A673 (cell line): ENCODE measurements around the gene ADAMTS7. TPM values are rescaled to one million over a fixed set of nuclear protein-coding genes. Genes with fewer than 3 reads are reported as not detected.

Source experiments
- BruUV-seq: library from RNA; stranded (reverse); fragments of 400-500 nt; replicated peaks from 2 replicates; lab custom pipeline; 2021; lab: Mats Ljungman, UMichigan
- CTCF ChIA-PET: fragments of 300-600 bp; sonication (Branson Sonifier 250); formaldehyde crosslinking; loops from one replicate; lab custom pipeline; 2022; ENCODE audit warnings: antibody characterized with exemption; lab: Charles Lee
- POLR2A ChIA-PET: fragments of 300-600 bp; sonication (Branson Sonifier 250); formaldehyde crosslinking; loops from one replicate; lab custom pipeline; 2022; ENCODE audit warnings: antibody characterized with exemption; ENCODE audit not compliant: low non-redundant PET; lab: Charles Lee
- DNase-seq: peaks from one replicate; pipeline ENCODE4 v3.0.0-alpha.2; 2015; ENCODE audit warnings: low spot score
- H3K27ac ChIP-seq: fragments of 200-600 bp; sonication (generic); 2 replicates; pipeline ENCODE4 v1.5.1; 2016; ENCODE audit warnings: mixed run types, low read depth, mild to moderate bottlenecking, mixed read lengths, antibody characterized with exemption, low read length; ENCODE audit not compliant: poor library complexity, severe bottlenecking
- H3K27me3 ChIP-seq: fragments of 200-600 bp; sonication (generic); replicated peaks from 2 replicates; pipeline ENCODE4 v1.6.1; 2017; ENCODE audit warnings: mixed run types, low read depth, mild to moderate bottlenecking, mixed read lengths, antibody characterized with exemption, low read length; ENCODE audit not compliant: insufficient read depth, poor library complexity
- H3K36me3 ChIP-seq: fragments of 200-600 bp; sonication (generic); 2 replicates; pipeline ENCODE4 v1.6.1; 2016; ENCODE audit warnings: mixed run types, mild to moderate bottlenecking, mixed read lengths, antibody characterized with exemption, low read length; ENCODE audit not compliant: insufficient read depth, poor library complexity, severe bottlenecking
- H3K4me1 ChIP-seq: fragments of 200-600 bp; sonication (generic); 2 replicates; pipeline ENCODE4 v1.6.1; 2017; ENCODE audit warnings: mixed run types, mild to moderate bottlenecking, mixed read lengths, antibody characterized with exemption, low read length; ENCODE audit not compliant: insufficient read depth, poor library complexity, severe bottlenecking
- H3K4me3 ChIP-seq: fragments of 200-600 bp; sonication (generic); 2 replicates; pipeline ENCODE4 v1.5.1; 2016; ENCODE audit warnings: low read depth, mixed run types, mild to moderate bottlenecking, mixed read lengths, low read length; ENCODE audit not compliant: poor library complexity, severe bottlenecking
- H3K9me3 ChIP-seq: fragments of 200-600 bp; sonication (generic); 2 replicates; pipeline ENCODE4 v1.6.1; 2016; ENCODE audit warnings: mixed run types, low read depth, mild to moderate bottlenecking, mixed read lengths, antibody characterized with exemption, low read length; ENCODE audit not compliant: poor library complexity, severe bottlenecking
- EZH2 ChIP-seq: fragments of 200-600 bp; sonication (generic); IDR thresholded peaks from 2 replicates; pipeline ENCODE4 v1.6.1; 2017; ENCODE audit warnings: borderline replicate concordance, low read depth, mild to moderate bottlenecking, mixed read lengths, antibody characterized with exemption, low read length; ENCODE audit not compliant: poor library complexity, severe bottlenecking
- intact Hi-C: fragments of 100-400 bp; cut with micrococcal nuclease; formaldehyde crosslinking; loops from one replicate; pipeline ENCODE4 v1.10.0; 2022; ENCODE audit not compliant: unreplicated experiment
- total RNA-seq: library from RNA; stranded (reverse); gene quantifications from 2 replicates; pipeline ENCODE4 v1.2.3, GENCODE V29; 2021
- TF ChIP-seq, protein P1 (sequence below): fragments of 300-800, 200-600 bp; sonication (generic); conservative IDR thresholded peaks from 2 replicates; pipeline ENCODE4 v1.5.1; 2017; ENCODE audit warnings: low read depth, mild to moderate bottlenecking, antibody characterized with exemption, low read length, moderate library complexity, mixed read lengths

The ADAMTS7 gene
- total RNA-seq, 1 experiment from 2014 or later: 0.41 TPM

DNA sequence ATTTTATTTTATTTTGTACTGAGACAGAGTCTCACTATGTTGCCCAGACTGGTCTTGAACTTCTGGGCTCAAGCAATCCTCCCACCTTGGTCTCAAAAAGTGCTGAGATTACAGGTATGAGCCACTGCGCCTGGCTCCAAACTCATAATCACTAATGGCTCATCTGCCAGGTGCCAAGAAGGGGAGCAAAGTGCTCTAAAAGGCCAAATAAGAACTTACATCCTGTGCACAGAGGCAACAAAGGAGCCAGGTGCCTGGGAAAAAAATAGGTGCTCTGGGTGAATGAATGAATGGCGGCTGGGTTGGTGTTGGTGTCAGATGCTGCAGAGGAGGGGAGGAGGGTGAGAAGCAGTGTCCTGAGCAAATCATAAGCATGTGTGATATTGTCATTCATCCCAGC, 25.9 kb upstream of the ADAMTS7 start:
- ChIA-PET CTCF (no interaction called here), POLR2A (interaction anchor here (0.6 kb wide), 1 partner anchor 40 kb away, joined by 7 read pairs; no protein-coding TSS in a partner anchor)
- no peak for DNase-seq
- H3K9me3 ChIP-seq: no peaks in the 10 kb centered on the region
- BruUV-seq: no TSS peak
- intact Hi-C loops: no loop called here
- no peaks in the 10 kb centered on the region for H3K4me1 ChIP-seq
- no peak for TF ChIP-seq EZH2
- TF ChIP-seq, protein P1, sequence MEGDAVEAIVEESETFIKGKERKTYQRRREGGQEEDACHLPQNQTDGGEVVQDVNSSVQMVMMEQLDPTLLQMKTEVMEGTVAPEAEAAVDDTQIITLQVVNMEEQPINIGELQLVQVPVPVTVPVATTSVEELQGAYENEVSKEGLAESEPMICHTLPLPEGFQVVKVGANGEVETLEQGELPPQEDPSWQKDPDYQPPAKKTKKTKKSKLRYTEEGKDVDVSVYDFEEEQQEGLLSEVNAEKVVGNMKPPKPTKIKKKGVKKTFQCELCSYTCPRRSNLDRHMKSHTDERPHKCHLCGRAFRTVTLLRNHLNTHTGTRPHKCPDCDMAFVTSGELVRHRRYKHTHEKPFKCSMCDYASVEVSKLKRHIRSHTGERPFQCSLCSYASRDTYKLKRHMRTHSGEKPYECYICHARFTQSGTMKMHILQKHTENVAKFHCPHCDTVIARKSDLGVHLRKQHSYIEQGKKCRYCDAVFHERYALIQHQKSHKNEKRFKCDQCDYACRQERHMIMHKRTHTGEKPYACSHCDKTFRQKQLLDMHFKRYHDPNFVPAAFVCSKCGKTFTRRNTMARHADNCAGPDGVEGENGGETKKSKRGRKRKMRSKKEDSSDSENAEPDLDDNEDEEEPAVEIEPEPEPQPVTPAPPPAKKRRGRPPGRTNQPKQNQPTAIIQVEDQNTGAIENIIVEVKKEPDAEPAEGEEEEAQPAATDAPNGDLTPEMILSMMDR: no peak
- no peak overlapping the region for H3K4me3 ChIP-seq
- H3K36me3 ChIP-seq: no peaks in the 10 kb centered on the region
- H3K27ac ChIP-seq: no peak overlapping the region
- H3K27me3 ChIP-seq: no peaks in the 10 kb centered on the region

- no peaks in the 10 kb centered on the region for H3K4me1 ChIP-seq
- no peak for DNase-seq
- no TSS peak for BruUV-seq
- intact Hi-C loops: no loop called here
- no peak overlapping the region for H3K27ac ChIP-seq
- no peaks in the 10 kb centered on the region for H3K27me3 ChIP-seq
- no peaks in the 10 kb centered on the region for H3K36me3 ChIP-seq
- ChIA-PET POLR2A (no interaction called here), CTCF (no interaction called here)
- no peaks in the 10 kb centered on the region for H3K9me3 ChIP-seq
- H3K4me3 ChIP-seq: no peak overlapping the region
- TF ChIP-seq, protein P1: no peak
- TF ChIP-seq EZH2: no peak
Measured at GRCh38 chr15:78836333-78836732, 25.1 kb upstream of the ADAMTS7 start.

DNA sequence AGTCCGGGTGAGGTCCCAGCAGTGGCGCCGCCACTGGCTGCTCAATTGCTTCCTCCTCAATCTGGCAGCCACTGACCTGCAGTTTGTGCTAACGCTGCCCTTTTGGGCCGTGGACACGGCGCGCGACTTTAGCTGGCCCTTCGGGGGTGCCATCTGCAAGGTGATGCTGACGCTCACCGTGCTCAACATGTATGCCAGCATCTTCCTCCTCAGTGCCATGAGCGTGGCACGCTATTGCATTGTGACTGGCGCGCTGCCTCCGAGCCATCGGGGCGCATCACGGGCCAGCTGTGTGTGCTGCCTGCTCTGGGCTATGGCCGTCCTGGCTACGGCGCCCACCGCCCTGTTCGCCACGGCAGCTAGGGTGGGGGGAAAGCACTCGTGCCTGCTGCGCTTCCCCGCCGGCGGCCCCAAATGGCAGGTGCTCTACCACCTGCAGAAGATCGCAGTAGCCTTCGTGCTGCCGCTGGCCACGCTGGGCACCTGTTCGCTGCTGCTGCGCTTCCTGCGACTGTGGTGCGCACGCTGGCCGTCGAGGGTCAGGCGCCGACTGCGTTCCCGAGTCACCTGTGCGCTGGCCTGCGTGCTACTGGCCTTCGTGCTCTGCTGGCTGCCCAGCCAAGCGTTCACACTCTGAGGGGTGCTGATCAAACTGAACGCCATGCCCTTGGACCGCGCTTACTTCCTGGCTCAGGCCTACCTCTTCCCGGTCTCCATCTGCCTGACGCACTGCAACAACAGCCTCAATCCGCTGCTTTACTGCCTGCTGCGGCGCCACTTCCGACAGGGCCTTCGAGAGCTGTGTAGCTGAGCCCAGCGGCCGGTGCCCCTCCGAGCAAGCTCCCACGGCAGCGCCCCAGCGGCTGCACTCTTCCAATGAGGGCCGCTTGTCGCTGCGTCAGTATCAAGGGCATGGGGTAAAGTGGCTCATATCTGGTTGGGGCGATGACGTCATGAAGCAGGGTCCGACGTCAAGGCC, 20.3 kb upstream of the ADAMTS7 start:
- no TSS peak for BruUV-seq
- ChIA-PET POLR2A (interaction anchor here (0.6 kb wide), 2 partner anchors 657 to 933 kb away, joined by 3 to 4 read pairs; no protein-coding TSS in a partner anchor), CTCF (interaction anchor here (0.6 kb wide), 2 partner anchors 24 to 41 kb away, joined by 4 to 7 read pairs; no protein-coding TSS in a partner anchor)
- intact Hi-C loops: no loop called here
- Histone ChIP-seq H3K4me1 (no peaks in the 10 kb centered on the region), H3K27ac (no peak overlapping the region), H3K9me3 (no peaks in the 10 kb centered on the region), H3K36me3 (no peaks in the 10 kb centered on the region), H3K27me3 (no peaks in the 10 kb centered on the region), H3K4me3 (no peak overlapping the region)
- TF ChIP-seq, protein P1: no peak
- DNase-seq: no peak
